KG1 (cell line): ENCODE results near the gene ASIC2.

ENCODE experiments used
- DNase-seq: peaks from one replicate; lab custom pipeline; 2025; lab: John Stamatoyannopoulos, UW

Gene ASIC2

DNA sequence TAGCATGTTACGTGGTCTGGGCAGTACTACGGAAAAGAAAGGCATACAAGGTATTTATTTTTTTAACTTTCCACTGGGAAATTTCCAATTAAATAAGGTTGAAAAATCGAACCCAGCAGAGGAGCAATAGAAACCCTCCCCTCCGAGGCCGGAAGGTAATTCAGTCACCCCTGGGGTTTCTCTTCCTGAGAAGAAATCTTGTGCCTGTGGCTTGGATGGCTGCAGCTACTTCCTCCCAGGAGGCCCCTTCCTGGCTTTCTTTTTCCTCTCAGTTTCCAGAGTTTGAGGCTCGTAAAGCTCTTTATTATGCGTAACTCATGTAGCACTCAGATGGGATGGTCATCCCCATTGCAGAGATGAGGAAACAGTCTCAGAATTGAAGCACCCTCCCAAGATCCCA lies 140.3 kb downstream of the ASIC2 start:
- DNase-seq, result no peak

DNA sequence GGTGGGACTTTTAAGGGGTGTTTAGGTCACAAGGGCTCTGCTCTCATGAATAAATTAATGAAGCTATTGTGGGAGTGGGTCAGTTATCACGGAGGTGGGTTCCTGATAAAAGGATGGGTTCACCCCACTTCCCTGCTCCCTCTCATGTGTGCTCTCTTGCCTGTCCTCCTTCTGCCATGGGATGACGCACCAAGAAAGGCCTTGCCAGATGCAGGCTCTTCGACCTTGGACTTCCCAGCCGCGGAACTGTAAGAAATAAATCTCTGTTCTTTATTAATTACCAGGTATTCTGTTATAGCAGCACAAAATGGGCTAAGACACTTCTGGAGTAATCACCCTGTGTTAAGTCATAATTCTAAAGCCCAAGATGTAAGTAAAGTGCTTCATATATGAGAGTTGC lies 141.5 kb downstream of the ASIC2 start:
- no peak for DNase-seq

DNA sequence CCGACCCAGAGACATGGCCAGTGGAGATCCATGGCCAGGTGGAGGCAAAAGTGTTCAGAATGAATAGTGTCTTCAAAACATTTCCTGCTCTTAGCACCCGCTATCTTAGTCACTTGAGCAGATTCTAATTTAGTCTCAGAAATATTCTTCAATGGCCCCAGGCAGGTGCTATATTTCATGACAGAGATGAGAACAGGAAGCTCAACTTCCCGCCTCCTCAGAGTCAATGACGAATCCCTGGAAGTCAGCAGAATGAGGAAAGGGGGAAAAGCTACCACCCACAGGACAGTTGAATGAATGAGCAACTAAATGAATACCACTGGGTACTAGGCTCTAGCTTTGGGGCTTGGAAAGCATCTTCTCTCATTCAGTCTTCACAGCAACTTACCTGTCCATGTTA lies 147.2 kb downstream of the ASIC2 start:
- DNase-seq, result no peak

DNA sequence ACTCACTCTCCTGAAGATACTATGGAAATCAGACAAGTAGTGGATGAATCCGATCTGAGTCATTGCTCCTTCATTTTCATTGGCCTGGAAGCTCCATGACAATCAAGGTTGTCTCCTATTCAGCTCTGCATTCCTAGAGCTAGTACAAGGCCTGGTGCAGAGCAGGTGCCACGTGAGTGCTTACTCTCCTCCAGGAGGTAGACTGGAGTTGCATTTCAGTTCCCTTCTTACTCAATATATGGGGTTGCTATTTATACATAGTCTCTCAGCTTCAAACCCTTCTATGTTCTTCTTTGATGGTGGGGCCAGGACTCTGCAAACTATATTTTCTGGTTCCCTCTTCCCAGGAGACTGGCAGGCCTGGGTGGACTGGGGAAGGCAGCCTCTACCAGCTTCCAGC lies 148.3 kb downstream of the ASIC2 start:
- no peak for DNase-seq

DNA sequence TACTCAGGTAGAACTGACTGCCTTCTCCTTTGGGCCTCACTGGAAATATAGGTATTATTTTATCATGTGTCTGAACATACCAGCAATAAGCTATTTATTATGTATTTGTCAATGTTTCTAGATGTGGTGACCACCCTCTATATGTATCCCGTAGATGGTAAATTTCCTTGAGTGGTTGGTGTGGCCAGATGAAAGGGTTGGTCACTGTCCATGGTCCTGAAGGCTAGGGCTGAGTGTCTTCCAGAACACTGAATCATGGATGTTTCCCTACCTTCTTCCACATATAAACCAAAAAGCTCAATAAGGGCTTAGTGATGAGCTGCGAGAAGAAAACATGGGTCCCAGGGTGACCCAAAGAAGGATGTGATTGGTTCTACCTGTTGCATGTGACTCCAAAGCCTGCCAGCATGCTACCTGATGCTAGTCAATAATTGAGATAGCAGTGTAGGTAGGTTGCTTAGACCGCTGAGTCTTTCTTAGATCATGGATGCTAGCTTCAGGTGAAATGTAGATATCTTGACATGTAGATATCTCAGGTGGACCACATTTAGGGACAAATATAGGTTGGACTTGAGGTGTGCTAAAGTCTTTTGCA lies 150.3 kb downstream of the ASIC2 start:
- DNase-seq, result no peak

DNA sequence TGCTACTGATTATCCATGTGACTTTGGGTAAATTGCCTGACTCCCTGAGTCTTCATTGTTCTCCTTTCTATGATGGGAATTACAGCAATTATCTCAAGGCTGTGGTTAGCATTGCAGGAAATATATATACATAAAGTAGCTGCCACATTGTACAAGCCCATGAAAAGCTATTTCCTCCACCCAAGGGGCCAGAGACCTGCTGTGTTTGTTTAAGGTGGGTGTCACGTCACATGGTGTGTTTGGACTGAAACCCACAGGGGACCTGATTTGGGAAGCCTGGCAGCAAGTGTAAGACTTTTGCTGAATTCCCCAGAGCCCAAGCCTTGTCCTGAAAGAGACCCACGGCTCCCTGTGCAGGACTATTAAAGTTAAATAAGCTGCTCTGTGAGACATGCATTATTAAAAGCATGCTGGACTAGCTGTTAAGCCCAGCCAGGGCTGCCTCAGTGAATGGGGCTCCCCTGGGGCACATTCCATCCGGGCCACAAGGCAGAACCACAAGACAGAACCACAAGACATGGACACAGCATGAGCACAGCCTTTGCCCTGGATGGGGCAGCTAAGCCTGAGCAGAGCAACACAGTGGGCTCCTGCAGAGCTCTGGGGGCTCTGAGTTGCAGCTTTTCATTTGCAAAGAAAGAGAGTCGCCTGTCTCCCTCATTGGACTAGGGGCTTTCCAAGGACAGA lies 152.5 kb downstream of the ASIC2 start:
- DNase-seq, result no peak

DNA sequence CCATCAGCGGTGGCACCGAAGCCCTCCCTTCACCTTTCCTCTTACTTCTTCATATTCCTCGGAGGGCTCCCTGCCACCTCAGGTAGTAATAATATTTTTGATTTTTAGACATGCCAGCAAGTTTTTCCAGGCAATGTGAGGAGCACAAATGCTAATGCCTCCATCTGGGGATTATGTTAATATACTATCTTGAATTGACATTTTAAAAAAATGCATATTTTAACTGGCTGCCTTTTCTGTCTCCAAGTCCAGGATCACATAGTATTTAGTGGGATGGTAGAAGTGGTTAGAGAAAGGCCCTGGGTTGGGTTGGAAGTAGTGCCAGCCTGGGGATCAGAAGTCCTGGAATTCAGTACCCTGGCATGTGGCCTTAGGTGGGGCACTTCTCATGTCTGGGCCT lies 154.5 kb downstream of the ASIC2 start:
- DNase-seq, result no peak

DNA sequence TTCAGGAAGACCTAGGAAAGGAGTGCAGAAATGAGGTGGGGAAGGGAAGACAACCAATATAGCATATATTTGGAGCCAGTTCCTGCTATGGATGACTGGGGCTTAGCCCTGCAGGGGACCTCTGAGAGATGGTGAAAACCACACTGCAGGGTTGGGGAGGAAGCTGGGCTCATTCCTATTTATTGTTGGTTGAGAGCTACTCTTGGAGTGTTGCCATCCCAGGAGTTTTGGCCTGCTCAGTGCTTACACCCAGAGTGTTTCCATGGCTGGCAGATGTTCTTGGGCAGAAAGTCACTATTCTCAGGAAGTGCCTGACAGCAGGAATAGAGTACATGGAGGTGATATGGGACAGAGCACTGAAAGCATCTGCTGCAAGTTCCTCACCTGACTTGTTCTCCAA lies 155.7 kb downstream of the ASIC2 start:
- no peak for DNase-seq

DNA sequence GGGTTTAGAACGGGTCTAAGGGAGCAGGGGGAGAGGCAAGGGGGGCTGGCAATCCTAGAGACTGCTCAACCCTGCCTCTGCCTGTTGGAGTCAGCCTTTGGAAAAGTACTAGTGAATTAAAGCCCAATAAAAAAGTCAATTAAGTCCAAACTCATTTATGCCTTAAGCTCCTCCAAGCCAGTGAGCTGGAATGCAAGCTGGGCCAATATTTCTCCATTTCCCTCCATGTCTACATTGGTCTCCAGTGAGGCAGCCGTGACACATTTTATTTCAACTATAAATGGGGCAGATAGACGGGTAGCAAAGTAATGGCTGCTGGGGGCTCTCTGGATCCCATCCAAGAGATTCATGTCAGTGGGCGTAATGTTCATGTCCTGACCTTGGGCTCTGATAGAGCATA lies 157.4 kb downstream of the ASIC2 start:
- DNase-seq, result no peak

DNA sequence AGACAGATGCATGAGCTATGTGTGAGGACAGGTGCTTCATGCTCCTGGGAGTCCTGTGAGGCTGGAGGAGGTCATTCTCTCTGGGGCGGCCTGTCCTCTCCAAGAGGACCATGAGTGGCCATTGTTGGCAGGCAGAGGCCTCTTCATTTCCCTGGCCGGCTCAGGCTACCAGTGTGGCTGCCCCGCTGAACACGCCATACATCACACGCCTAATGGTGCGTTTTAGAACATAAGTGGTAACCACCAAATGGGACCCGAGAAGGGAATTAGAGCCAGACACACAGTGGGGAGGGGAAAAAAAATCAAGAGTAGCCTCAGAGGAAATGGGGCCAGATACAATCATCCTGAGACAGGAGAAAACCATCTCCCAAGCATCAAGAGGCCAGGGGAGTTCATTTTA lies 161.5 kb downstream of the ASIC2 start:
- DNase-seq, result no peak

DNA sequence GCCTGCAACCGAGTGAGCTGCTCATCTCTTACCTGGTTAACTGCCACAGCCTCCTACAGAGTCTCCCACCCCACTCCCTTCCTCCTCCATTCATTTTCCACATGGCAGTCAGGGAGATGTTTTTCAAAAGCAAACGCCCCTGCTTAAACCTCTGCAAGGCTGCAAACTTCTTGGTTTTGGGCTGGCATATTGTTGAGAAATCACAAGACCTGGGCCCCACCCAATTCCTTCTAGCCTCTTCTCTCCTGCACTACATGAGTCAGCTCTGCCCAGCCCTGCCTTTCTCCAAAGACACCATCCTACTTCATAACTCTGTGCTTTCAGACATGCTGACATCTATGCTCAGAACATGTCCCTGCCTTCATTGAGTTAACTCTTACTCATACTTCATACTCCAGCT lies 165.4 kb downstream of the ASIC2 start:
- no peak for DNase-seq

DNA sequence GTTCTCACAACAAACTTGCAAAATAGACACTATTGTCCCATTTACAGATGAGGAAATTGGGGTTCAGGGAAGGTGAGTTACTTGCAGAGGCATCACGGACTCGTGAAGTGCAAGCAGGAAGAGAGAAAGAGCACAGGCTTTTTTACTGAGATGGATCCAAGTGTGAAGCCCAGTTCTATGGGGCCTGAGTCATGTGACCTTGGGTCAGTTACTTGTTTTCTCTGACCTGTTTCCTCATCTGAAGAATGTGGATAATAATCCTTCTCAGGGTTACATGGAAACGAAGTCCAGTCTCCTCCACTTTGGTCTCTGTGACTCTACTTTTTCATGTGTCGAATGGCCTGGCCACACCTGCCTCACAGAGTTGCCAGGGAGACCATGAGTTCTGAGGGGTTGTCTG lies 167.0 kb downstream of the ASIC2 start:
- DNase-seq, result no peak

DNA sequence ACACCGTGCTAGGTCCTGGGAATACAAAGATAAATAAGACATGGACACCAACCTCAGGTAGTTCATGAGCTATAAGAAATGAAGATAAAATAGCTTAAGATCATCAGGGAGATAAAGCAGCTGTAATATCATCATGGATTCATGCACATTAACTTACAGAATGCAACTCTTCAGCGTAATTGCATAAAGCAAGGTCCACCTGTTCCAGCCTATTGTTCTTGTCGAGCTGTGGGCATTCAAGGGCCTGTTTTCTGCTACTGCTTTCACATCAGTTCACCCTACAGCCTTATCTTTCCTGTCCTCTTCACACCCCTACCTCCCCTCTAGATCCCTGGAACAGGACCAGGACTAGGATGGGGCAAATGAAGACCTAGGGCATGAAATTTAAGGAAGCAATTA lies 167.5 kb downstream of the ASIC2 start:
- DNase-seq, result no peak

DNA sequence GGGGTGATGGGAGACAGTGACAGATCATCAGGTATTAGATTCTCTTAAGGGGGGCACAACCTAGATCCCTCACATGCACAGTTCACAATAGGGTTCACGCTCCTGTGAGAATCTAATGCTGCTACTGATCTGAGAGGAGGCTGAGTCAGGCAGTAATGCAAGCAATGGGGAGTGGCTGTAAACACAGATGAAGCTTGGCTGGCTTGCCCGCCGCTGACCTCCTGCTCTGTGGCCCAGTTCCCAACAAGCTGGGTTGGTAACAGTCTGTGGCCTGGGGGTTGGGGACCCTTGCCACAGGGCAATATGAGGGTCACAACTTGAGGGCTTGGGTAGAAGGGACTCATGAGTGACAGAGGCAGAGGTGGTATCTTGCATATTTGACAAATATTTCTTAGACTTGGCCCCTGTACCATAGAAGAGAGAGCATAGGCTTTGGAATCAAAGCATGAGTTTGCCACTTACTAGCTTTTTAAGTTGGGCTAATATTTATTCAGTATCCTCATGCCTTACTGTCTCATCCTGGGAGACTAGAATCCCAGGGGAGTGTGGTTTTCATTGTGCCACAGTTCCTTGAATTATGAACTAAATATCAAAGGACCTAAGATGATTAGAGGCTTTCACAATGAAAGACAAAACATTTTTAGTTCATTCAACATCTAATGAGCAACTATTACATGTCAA lies 168.1 kb downstream of the ASIC2 start:
- DNase-seq, result no peak

DNA sequence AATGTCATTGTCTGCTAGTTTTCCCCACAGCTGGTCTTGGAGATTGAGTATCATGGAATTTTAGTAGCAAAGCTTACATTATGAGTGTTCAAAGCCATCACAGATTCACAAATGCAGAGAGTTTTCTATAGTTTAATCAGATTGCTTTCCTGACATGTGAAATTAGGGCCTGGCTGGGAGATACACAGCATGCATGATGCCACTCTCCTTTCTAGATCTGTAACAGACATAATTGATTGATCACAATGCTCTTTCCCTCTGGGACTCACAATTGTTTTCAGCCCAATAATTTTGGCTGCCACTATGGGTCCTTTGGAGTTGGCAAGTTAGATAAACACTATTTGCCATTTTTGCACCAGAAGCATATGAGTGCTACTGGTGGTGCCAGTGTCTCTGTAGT lies 168.9 kb downstream of the ASIC2 start:
- no peak for DNase-seq

DNA sequence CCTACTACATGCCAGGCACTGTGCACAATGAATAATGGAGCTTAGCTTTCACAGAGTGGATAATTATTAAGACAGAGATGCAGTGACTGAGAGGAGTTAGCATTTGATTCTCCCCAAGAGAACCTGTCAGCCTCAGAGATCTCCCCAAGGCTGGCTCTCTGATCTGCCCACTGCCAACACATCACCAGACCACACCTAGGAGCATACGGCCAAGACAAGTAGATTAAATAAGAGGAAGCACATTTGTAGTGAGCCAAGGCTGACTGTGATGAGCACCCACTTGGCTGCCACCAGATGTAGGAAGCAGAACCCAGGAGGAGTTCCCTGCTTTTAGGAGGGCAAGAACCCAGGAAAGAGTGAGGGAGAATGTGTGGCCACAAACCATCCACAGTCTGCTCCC lies 171.3 kb downstream of the ASIC2 start:
- DNase-seq, result no peak

DNA sequence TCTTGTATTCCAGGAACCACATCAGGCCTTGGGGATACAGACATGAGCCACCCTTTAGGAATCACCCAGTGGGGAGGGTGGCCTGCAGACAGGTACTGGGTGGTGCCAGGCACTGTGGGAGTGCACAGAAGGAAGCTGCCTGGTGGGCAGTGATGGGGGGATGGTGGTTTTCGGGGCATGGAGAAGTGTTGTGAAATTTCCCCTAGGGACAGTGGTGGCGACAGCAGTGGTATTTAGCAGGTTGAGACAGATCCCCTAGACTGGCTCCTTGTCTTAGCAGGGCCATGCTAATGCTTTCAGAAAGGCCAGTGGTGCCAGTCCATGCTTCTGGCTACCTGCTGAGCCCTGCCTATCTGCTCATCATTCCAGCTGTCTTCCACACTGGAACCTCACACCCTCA lies 171.8 kb downstream of the ASIC2 start:
- no peak for DNase-seq

DNA sequence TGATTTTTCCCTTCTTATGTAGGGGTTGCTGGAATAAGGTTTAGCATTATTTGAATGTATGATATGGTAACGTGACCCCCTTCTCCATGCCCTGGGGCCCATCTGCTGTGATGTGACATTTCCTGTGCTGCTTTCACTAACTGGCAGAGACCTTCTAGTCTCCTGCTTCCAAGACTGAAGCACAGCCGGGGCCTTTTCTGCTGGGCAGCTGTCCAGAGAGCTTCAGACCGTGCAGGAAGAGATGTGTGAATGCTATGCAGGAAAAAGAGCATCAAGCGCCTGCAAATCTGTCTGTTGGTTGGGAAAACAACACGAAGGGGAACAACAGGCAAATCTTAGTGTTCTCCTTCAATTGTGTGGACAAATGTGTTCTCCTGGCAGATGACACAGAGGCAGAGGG lies 173.0 kb downstream of the ASIC2 start:
- no peak for DNase-seq

DNA sequence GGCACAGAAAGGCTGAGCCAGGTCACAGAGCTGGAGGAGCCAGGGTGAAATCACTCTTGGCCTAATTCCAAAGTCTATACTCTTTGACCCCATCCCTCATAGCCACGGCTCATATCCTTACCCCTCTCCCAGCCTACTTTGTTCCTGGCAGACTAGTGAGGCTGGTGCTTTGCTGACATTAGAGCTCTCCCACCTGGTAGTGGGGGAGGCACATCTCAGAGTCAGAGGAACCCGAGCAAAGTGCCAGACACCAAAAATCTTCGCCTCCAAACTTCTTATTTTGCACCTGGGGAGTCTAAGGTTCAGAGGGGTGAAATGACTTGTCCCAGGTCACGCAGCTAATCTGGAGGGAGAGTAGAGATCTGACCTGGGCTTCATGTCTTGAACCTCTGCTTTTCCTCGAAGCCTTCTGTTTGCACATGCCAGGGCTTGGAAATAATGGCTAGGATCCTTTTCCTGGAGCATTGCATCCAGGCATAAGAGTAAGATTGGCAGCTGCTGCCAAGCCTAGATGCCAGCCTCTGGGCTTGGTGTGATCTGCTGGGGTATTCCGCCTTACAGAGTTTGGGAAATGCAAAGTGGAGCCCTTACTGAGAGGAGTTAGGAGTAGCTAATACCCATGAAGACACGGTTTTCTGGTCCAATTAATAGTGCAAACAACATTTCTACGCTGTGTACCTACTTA lies 174.6 kb downstream of the ASIC2 start:
- no peak for DNase-seq

DNA sequence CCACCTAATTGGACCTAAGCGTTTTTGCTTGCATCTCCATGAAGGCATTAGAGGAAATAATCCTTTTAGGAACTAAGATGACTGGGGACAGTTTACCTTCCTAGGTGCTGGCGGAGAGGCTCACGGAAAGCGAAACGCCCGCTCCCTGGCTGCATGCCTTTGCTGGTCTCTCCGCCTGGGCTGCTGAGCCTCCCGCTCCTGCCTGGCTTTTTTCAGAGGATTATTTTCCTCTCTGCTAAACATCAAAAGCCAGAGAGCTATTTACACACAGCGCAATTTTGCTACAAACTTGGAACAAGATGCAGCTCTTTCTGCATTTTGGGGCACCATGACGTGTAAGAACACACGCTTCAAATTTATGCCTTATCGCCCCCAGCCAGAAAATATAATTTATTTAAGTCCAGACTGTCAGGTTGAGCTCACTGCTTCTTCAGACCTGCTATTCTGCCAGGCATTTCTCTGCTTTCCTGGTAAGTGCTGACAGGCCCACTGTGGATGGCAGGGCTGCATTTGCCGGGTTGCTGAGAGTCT lies 177.0 kb downstream of the ASIC2 start:
- no peak for DNase-seq

DNA sequence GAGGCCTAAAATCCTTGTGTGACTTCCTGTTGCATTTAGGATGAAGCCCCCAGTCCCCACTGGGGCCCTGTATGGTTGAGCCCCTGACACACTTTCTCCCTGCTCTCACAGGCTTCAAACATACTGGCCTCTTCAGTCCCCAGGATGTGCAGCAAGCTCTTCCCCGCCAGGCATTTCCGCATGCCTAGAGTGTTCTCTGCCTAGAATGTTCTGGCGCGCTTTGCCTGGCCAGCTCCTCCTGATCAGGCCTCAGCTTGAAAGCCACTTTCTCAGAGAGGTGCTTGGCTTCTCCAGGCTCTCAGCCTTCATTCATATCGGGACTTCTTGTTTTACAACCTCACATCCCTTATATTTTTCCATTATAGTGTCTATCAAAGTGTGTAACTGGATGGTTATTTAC lies 177.7 kb downstream of the ASIC2 start:
- DNase-seq, result no peak

DNA sequence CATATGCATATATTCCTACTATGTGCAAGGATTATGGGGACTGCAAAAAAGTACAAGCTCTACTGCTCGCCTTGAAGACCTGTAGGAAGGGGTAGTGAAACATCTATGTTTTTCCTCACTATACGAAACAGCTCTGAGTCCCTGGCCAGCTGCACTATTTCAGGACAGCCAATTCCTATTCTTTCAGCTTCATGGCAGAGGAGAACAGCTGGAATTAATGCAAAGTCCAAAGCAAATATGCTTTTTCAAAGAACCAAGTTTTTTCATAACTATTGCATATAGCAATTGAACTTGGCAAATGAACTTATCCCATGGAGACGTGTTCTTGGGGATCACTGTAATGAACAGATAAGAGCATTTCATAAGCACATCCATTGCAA lies 179.1 kb downstream of the ASIC2 start:
- DNase-seq, result no peak
